HG03060 (cell line): ENCODE results near the gene KIFAP3.
A peak's percentile ranks its signal among the peaks of the same experiment; 100 is the strongest.
"Not testable (repeated sequence)": the region's sequence is repeated elsewhere in the genome, so short reads cannot be mapped to it uniquely, and the experiment has no call there.

Experiments
- ATAC-seq: cut with Tn5 transposase; IDR thresholded peaks from one replicate; pipeline ENCODE4 v1.9.1; 2021; ENCODE audit warnings: low read depth, moderate number of reproducible peaks; ENCODE audit not compliant: unreplicated experiment

The KIFAP3 gene

GRCh38 chr1:169925505-169926482 lies 148.7 kb downstream of the KIFAP3 start:
- no peak for ATAC-seq

GRCh38 chr1:169924829-169925228 lies 149.7 kb downstream of the KIFAP3 start:
- ATAC-seq: no peak

GRCh38 chr1:169924063-169924462 lies 150.4 kb downstream of the KIFAP3 start:
- no peak for ATAC-seq

- no peak for ATAC-seq
These were observed 153.4 kb downstream of the KIFAP3 start for GRCh38 chr1:169921080-169921479.

GRCh38 chr1:169918927-169919326 lies 155.6 kb downstream of the KIFAP3 start:
- no peak for ATAC-seq

- ATAC-seq: not testable (repeated sequence)
These were observed 156.3 kb downstream of the KIFAP3 start for GRCh38 chr1:169918220-169918619.

GRCh38 chr1:169915150-169915549 lies 159.3 kb downstream of the KIFAP3 start:
- ATAC-seq: no peak

- no peak for ATAC-seq
These were observed 160.0 kb downstream of the KIFAP3 start for GRCh38 chr1:169914531-169914930.

GRCh38 chr1:169909499-169909898 lies 165.0 kb downstream of the KIFAP3 start:
- no peak for ATAC-seq

GRCh38 chr1:169906938-169907337 lies 167.6 kb downstream of the KIFAP3 start:
- ATAC-seq: no peak

- ATAC-seq: no peak
These were observed 169.7 kb downstream of the KIFAP3 start for GRCh38 chr1:169904834-169905233.

- ATAC-seq: no peak
These were observed 171.7 kb downstream of the KIFAP3 start for GRCh38 chr1:169902751-169903150.

- no peak for ATAC-seq
These were observed 173.4 kb downstream of the KIFAP3 start for GRCh38 chr1:169901115-169901514.

GRCh38 chr1:169900571-169900970 lies 173.9 kb downstream of the KIFAP3 start:
- no peak for ATAC-seq

GRCh38 chr1:169899519-169900217 lies 174.8 kb downstream of the KIFAP3 start:
- no peak for ATAC-seq

- ATAC-seq: no peak
These were observed 178.5 kb downstream of the KIFAP3 start for GRCh38 chr1:169896013-169896412.

GRCh38 chr1:169894424-169895145 lies 179.9 kb downstream of the KIFAP3 start:
- ATAC-seq: no peak

- peak; percentile 70 for ATAC-seq
These were observed 180.7 kb downstream of the KIFAP3 start, which contains the start of gene SCYL3 for GRCh38 chr1:169893645-169894423. SCYL3 (minus strand) TSS chr1:169893896; CDS start chr1:169888840, 5,056 bp downstream.

- peak; percentile 0 for ATAC-seq
These were observed 181.4 kb downstream of the KIFAP3 start for GRCh38 chr1:169892927-169893644.
